DND-41 (cell line): ENCODE results near the gene TCEA3.

Experiments used
- ATAC-seq: fragments of 200-7000 bp; cut with Tn5 transposase; 3 replicates; pipeline ENCODE4 v1.9.1; 2021; ENCODE audit warnings: low read depth; ENCODE audit not compliant: insufficient read depth
- DNase-seq: peaks from one replicate; pipeline ENCODE4 v3.0.0-alpha.2; 2020
- H2AFZ ChIP-seq: 2 replicates; pipeline ENCODE4 v1.6.0; 2012; ENCODE audit warnings: low read depth, low read length
- H3K27ac ChIP-seq: 2 replicates; pipeline ENCODE4 v1.5.1; 2012; ENCODE audit warnings: low read length, inconsistent platforms
- H3K27me3 ChIP-seq: fragments of 200-600 bp; sonication (generic); 2 replicates; pipeline ENCODE4 v1.6.0; 2012; ENCODE audit warnings: low read length, mild to moderate bottlenecking, inconsistent platforms; ENCODE audit not compliant: insufficient read depth, poor library complexity
- H3K36me3 ChIP-seq: 2 replicates; pipeline ENCODE4 v1.5.1; 2012; ENCODE audit warnings: low read length, inconsistent platforms; ENCODE audit not compliant: insufficient read depth
- H3K4me1 ChIP-seq: 2 replicates; pipeline ENCODE4 v1.5.1; 2012; ENCODE audit warnings: mild to moderate bottlenecking, low read length; ENCODE audit not compliant: insufficient read depth
- H3K4me2 ChIP-seq: 2 replicates; pipeline ENCODE4 v1.6.0; 2012; ENCODE audit warnings: mild to moderate bottlenecking, moderate library complexity, low read length, inconsistent platforms; ENCODE audit not compliant: insufficient read depth
- H3K4me3 ChIP-seq, 2 experiments: fragments of 200-600 bp in 1 of 2; shearing (Covaris generic) in 1 of 2; 2 replicates each; pipeline ENCODE4 v1.5.1; 2012 to 2016; ENCODE audit warnings: inconsistent platforms in 2 of 2, low read length in 2 of 2, mild to moderate bottlenecking in 2 of 2, low read depth in 1 of 2, moderate library complexity in 1 of 2
- H3K79me2 ChIP-seq: 2 replicates; pipeline ENCODE4 v1.6.0; 2012; ENCODE audit warnings: low read length, inconsistent platforms; ENCODE audit not compliant: insufficient read depth
- H3K9ac ChIP-seq: 2 replicates; pipeline ENCODE4 v1.6.0; 2012; ENCODE audit warnings: low read depth, mild to moderate bottlenecking, inconsistent platforms, low read length, moderate library complexity
- H3K9me3 ChIP-seq: 2 replicates; pipeline ENCODE4 v1.5.1; 2012; ENCODE audit warnings: low read length, moderate library complexity, mild to moderate bottlenecking, inconsistent platforms; ENCODE audit not compliant: insufficient read depth, severe bottlenecking
- H4K20me1 ChIP-seq: 2 replicates; pipeline ENCODE4 v1.6.0; 2012; ENCODE audit warnings: low read length; ENCODE audit not compliant: insufficient read depth
- CTCF ChIP-seq: IDR thresholded peaks from 2 replicates; pipeline ENCODE4 v1.5.1; 2012; ENCODE audit warnings: borderline replicate concordance, low read length, moderate library complexity, mild to moderate bottlenecking; ENCODE audit not compliant: poor library complexity, severe bottlenecking; ENCODE audit errors: extremely low read depth
- EZH2 ChIP-seq: IDR thresholded peaks from 3 replicates; pipeline ENCODE4 v1.6.1; 2012; ENCODE audit warnings: borderline replicate concordance, low read depth, mild to moderate bottlenecking, moderate library complexity, low read length, inconsistent platforms; ENCODE audit not compliant: severe bottlenecking

The TCEA3 gene

GRCh38 chr1:23421343-23421742, 3.2 kb downstream of the TCEA3 start:
- H3K4me3 ChIP-seq: no peak overlapping the region
- no peaks in the 10 kb centered on the region for H3K4me1 ChIP-seq
- no peaks in the 10 kb centered on the region for H3K79me2 ChIP-seq
- H3K4me2 ChIP-seq: no peak overlapping the region
- no peaks in the 10 kb centered on the region for H4K20me1 ChIP-seq
- peaks cover 11% of the 10 kb centered on the region for H3K27me3 ChIP-seq
- H3K27ac ChIP-seq: no peak overlapping the region
- H3K9ac ChIP-seq: no peak overlapping the region
- TF ChIP-seq EZH2: no peak
- no peak for TF ChIP-seq CTCF
- H2AFZ ChIP-seq: no peak overlapping the region
- H3K36me3 ChIP-seq: no peaks in the 10 kb centered on the region
- DNase-seq: no peak
- H3K9me3 ChIP-seq: no peaks in the 10 kb centered on the region
- ATAC-seq: no peak

GRCh38 chr1:23420778-23421177, 3.8 kb downstream of the TCEA3 start:
- DNase-seq (no peak), ATAC-seq (no peak)
- Histone ChIP-seq H3K36me3 (no peaks in the 10 kb centered on the region), H3K4me2 (no peak overlapping the region), H3K9ac (no peak overlapping the region), H2AFZ (no peak overlapping the region), H3K27ac (no peak overlapping the region), H3K27me3 (peaks cover 11% of the 10 kb centered on the region), H3K4me3 (no peak overlapping the region), H3K79me2 (no peaks in the 10 kb centered on the region), H3K9me3 (no peaks in the 10 kb centered on the region), H4K20me1 (no peaks in the 10 kb centered on the region), H3K4me1 (no peaks in the 10 kb centered on the region)
- TF ChIP-seq CTCF (no peak), EZH2 (no peak)

GRCh38 chr1:23419180-23419579, 5.4 kb downstream of the TCEA3 start:
- H4K20me1 ChIP-seq: no peaks in the 10 kb centered on the region
- no peak overlapping the region for H3K27ac ChIP-seq
- no peaks in the 10 kb centered on the region for H3K79me2 ChIP-seq
- TF ChIP-seq EZH2 (no peak), CTCF (no peak)
- H3K9ac ChIP-seq: no peak overlapping the region
- no peaks in the 10 kb centered on the region for H3K36me3 ChIP-seq
- H3K4me3 ChIP-seq: no peak overlapping the region
- peaks cover 12% of the 10 kb centered on the region for H3K27me3 ChIP-seq
- no peaks in the 10 kb centered on the region for H3K4me1 ChIP-seq
- ATAC-seq: no peak
- H3K4me2 ChIP-seq: no peak overlapping the region
- DNase-seq: no peak
- H3K9me3 ChIP-seq: no peaks in the 10 kb centered on the region
- no peak overlapping the region for H2AFZ ChIP-seq

GRCh38 chr1:23417570-23417969, 7.0 kb downstream of the TCEA3 start:
- Histone ChIP-seq H2AFZ (no peak overlapping the region), H4K20me1 (no peaks in the 10 kb centered on the region), H3K79me2 (no peaks in the 10 kb centered on the region), H3K9me3 (no peaks in the 10 kb centered on the region), H3K4me2 (no peak overlapping the region), H3K4me3 (no peak overlapping the region), H3K36me3 (no peaks in the 10 kb centered on the region), H3K27ac (no peak overlapping the region), H3K27me3 (peaks cover 12% of the 10 kb centered on the region), H3K9ac (no peak overlapping the region), H3K4me1 (no peaks in the 10 kb centered on the region)
- ATAC-seq: no peak
- no peak for DNase-seq
- no peak for TF ChIP-seq CTCF
- TF ChIP-seq EZH2: no peak
